ENCODE measurements around the gene PCDHB7. TPM values are rescaled to one million over a fixed set of nuclear protein-coding genes. Genes with fewer than 3 reads are reported as not detected.

The PCDHB7 gene
- total RNA-seq, 1 donor, result under 0.01 TPM

Other genes with a start within 250 kb of the PCDHB7 start
- gene PCDHAC1, start 246.3 kb upstream of the PCDHB7 start, total RNA-seq, result not detected
- gene PCDHAC2, start 206.2 kb upstream of the PCDHB7 start, total RNA-seq, result not detected
- gene PCDHB1, start 121.3 kb upstream of the PCDHB7 start, total RNA-seq, result under 0.01 TPM
- gene PCDHB2, start 78.0 kb upstream of the PCDHB7 start, total RNA-seq, result 0.10 TPM
- gene PCDHB3, start 72.2 kb upstream of the PCDHB7 start, total RNA-seq, result under 0.01 TPM
- gene PCDHB4, start 50.8 kb upstream of the PCDHB7 start, total RNA-seq, result not detected
- 0.10 TPM for gene PCDHB5, start 37.4 kb upstream of the PCDHB7 start, total RNA-seq
- gene PCDHB6, start 22.6 kb upstream of the PCDHB7 start, total RNA-seq, result not detected
- not detected for gene PCDHB8, start 5.1 kb downstream of the PCDHB7 start, total RNA-seq
- not detected for gene PCDHB16, start 9.7 kb downstream of the PCDHB7 start, total RNA-seq
- gene PCDHB9, start 14.5 kb downstream of the PCDHB7 start, total RNA-seq, result 0.31 TPM
- not detected for gene PCDHB10, start 19.7 kb downstream of the PCDHB7 start, total RNA-seq
- gene PCDHB11, start 27.0 kb downstream of the PCDHB7 start, total RNA-seq, result not detected
- not detected for gene PCDHB12, start 36.1 kb downstream of the PCDHB7 start, total RNA-seq
- not detected for gene PCDHB13, start 41.3 kb downstream of the PCDHB7 start, total RNA-seq
- not detected for gene PCDHB14, start 50.7 kb downstream of the PCDHB7 start, total RNA-seq
- not detected for gene PCDHB15, start 72.8 kb downstream of the PCDHB7 start, total RNA-seq
- 0.73 TPM for gene SLC25A2, start 131.4 kb downstream of the PCDHB7 start, total RNA-seq
- 76.5 TPM for gene TAF7, start 148.1 kb downstream of the PCDHB7 start, total RNA-seq
- not detected for gene PCDHGA1, start 157.9 kb downstream of the PCDHB7 start, total RNA-seq
- not detected for gene PCDHGA2, start 166.1 kb downstream of the PCDHB7 start, total RNA-seq
- 0.10 TPM for gene PCDHGA3, start 171.2 kb downstream of the PCDHB7 start, total RNA-seq
- gene PCDHGB1, start 177.5 kb downstream of the PCDHB7 start, total RNA-seq, result not detected
- 0.21 TPM for gene PCDHGA4, start 182.4 kb downstream of the PCDHB7 start, total RNA-seq
- 0.63 TPM for gene PCDHGB2, start 187.3 kb downstream of the PCDHB7 start, total RNA-seq
- gene PCDHGA5, start 191.5 kb downstream of the PCDHB7 start, total RNA-seq, result 0.21 TPM
- gene PCDHGB3, start 197.6 kb downstream of the PCDHB7 start, total RNA-seq, result 0.63 TPM
- gene PCDHGA6, start 201.2 kb downstream of the PCDHB7 start, total RNA-seq, result 0.10 TPM
- gene PCDHGA7, start 210.1 kb downstream of the PCDHB7 start, total RNA-seq, result 0.42 TPM
- 0.31 TPM for gene PCDHGB4, start 215.1 kb downstream of the PCDHB7 start, total RNA-seq
- gene PCDHGA8, start 220.0 kb downstream of the PCDHB7 start, total RNA-seq, result 0.10 TPM
- gene PCDHGB5, start 225.3 kb downstream of the PCDHB7 start, total RNA-seq, result 0.84 TPM
- 0.42 TPM for gene PCDHGA9, start 230.1 kb downstream of the PCDHB7 start, total RNA-seq
- gene PCDHGB6, start 235.4 kb downstream of the PCDHB7 start, total RNA-seq, result 0.63 TPM
- gene PCDHGA10, start 240.3 kb downstream of the PCDHB7 start, total RNA-seq, result 0.52 TPM
- gene PCDHGB7, start 245.0 kb downstream of the PCDHB7 start, total RNA-seq, result 0.31 TPM
- 0.21 TPM for gene PCDHGA11, start 248.4 kb downstream of the PCDHB7 start, total RNA-seq